NCI-H146 treated with DMSO at 0.1 percent for 48 hours (cell line): ENCODE results near the gene CYP2F1.
"Not testable (repeated sequence)": the region's sequence is repeated elsewhere in the genome, so short reads cannot be mapped to it uniquely, and the experiment has no call there.

Experiments
- DNase-seq: peaks from one replicate; lab custom pipeline; 2025; ENCODE audit not compliant: unreplicated experiment; lab: John Stamatoyannopoulos, UW

The CYP2F1 gene, protein sequence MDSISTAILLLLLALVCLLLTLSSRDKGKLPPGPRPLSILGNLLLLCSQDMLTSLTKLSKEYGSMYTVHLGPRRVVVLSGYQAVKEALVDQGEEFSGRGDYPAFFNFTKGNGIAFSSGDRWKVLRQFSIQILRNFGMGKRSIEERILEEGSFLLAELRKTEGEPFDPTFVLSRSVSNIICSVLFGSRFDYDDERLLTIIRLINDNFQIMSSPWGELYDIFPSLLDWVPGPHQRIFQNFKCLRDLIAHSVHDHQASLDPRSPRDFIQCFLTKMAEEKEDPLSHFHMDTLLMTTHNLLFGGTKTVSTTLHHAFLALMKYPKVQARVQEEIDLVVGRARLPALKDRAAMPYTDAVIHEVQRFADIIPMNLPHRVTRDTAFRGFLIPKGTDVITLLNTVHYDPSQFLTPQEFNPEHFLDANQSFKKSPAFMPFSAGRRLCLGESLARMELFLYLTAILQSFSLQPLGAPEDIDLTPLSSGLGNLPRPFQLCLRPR

DNA sequence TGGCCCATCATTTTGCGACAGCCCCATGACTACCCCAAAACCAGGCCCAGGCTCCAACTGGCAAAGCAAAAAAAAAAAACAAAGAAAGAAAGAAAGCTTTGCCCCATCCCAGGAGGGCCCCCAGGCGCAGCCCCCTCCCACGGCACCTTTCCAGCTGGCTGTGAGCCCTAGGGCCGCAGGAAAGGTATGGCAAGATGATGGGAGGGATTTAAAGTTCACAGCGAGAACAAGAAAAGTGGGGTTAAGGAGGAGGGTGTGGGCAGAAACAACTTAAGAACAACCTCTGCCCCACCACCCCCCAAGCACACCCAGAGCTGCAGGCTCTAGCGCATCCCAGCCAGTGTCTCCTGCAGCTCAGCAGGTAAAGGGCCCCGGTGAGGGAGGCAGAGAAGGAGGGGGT lies at the start of gene CYP2F1:
CYP2F1 (plus strand) TSS at position 301 of the 400 bp plus-strand sequence. CDS start 1,757 bp downstream, outside the sequence.
- DNase-seq: no peak

DNA sequence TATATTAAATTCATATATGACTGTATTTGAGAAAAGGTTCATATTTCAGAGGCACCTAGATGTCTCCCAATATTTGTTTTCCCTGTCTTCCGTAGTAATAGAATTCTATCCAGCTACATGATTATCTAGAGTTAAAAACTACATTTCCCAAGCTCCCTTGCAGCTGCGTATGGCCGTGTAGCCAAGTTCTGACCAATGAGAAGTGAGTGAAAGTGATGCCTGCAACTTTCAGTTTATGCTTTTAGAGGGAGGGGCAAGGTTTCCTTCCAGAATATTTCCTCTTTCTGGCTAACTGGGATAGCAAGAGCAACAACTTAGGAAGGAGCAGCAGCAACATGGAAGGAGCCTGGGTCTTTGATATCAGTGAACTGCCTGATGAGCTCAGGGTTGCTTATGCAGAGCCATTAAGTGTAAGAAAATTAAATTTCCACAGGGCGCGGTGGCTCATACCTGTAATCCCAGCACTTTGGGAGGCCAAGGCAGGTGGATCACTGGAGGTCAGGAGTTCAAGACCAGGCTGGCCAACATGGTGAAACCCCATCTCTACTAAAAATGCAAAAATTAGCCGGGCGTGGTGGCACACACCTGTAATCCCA lies 49.2 kb upstream of the CYP2F1 start:
- DNase-seq: no peak

DNA sequence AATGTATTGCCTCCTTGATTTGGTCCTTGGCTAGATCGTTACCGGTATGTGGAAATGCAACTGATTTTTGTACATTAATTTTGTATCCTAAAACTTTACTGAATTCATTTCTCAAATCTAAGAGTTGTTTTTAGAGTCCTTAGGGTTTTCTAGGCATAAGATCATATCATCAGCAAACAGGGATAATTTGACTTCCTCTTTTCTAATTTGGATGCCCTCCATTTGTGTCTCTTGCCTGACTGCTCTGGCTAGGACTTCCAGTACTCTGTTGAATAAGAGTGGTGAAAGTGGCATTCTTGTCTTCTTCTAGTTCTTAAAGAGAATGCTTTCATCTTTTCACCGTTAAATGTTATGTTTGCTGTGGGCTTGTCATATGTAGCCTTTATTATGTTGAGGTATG lies 37.9 kb upstream of the CYP2F1 start:
- DNase-seq: no peak

DNA sequence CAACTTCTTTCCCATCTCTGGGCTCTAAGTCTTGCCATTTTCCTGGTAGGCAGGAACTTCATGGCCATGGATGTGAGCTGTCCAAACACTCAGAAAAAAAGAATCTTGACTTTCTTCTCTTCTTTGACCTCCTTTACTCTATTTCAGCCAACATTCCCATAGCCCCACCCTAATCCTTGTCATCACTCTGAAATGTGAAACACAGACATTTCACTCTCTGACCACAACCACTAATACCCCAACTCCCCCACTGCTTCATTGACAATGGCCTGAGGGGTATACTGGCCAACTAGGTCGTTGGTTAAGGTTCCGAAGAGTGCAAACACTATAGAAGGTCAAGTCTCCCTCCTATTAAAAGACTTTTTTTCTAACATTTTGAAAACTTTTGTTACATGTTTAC lies 30.7 kb upstream of the CYP2F1 start:
- DNase-seq: no peak

DNA sequence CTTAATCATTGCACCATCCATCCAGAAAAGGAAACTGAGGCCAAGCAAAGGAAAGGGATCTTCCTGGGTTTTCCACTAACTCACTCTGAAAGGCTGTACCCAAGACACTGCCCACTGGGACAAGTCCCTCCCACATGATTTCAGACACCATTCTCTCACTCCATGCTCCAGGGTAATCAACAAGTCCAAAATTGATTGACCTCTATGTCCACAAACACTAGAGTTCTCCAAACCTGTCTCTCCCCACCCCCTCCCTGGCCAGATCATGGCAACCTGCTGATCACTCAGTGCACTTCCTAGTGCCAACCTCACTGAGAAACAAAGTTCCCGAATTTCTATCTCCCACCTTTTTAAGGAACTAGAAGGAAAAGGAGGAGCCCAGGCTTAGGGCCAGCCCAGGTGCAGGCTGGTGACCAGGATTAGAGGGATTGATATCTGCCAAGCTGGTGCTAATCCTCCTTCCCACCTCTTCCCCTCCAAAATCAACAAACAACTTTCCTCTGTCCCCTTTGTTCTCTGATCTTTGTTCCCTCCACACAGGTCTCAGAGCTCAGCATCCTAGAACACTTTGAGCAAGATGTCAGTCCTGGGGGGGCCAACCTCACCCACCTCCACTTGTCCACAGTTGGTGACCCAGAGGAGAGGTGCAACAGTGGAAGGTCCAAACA lies 28.4 kb upstream of the CYP2F1 start:
- DNase-seq: no peak

DNA sequence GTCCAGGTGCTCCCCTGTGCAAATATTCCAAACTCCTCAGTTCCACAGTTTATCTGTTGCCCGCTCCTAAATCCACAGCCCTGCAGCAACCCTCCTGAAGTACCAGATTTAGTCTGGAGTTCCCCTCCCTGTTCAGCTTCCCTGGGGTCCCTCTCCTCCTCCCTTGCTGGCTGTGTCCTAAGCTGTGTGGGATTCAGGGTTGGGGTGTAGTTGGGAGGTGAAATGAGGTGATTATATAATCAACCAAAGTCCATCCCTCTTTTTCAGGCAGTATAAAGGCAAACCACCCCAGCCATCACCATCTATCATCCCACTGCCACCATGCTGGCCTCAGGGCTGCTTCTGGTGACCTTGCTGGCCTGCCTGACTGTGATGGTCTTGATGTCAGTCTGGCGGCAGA lies 26.1 kb upstream of the CYP2F1 start, which contains the start of gene CYP2A13:
CYP2A13 (plus strand) TSS at position 301 of the 400 bp plus-strand sequence; CDS start at position 322, 21 bp downstream.
- DNase-seq: no peak

DNA sequence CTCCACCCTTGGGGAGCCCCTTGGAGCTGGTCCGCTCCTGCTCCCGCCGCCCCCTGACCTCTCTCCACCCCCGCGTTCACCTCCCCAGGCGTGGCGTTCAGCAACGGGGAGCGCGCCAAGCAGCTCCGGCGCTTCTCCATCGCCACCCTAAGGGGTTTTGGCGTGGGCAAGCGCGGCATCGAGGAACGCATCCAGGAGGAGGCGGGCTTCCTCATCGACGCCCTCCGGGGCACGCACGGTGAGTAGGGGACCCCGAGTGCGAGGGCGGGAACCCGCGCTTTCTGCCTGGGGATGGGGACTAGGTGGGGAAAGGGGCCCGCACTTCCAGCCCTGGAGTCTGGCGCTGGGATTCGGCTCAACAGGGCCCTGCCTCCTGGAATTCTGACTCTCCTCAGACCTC lies 24.3 kb upstream of the CYP2F1 start:
- DNase-seq: no peak

DNA sequence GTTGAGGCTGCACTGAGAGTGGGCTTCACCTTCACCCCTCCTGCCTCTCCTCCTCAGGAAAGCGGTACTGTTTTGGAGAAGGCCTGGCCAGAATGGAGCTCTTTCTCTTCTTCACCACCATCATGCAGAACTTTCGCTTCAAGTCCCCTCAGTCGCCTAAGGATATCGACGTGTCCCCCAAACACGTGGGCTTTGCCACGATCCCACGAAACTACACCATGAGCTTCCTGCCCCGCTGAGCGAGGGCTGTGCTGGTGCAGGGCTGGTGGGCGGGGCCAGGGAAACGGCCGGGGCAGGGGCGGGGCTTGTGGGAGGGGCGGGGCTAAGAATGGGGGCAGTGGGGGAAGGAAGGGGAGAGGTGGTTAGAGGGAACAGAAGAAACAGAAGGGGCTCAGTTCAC lies 18.5 kb upstream of the CYP2F1 start:
- DNase-seq: no peak

DNA sequence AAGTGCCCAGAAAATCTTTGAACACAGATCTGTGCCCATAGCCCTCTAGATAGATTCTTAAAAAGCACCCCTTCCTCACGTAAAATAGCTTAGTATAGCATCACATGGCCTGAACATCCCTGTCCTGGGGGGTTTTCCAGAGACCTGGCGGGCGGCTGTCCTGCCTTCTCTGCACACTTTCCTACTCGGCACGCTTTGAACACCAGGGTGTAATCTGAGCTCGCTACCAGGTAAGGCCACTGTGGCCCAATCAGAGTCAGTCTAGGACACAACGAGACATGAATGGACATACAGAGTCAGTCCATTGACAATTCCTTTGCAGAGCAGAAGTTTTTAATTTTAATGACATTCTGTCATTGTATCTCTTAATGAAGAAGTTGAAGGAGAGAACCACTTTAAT lies 17.9 kb upstream of the CYP2F1 start:
- DNase-seq: no peak

DNA sequence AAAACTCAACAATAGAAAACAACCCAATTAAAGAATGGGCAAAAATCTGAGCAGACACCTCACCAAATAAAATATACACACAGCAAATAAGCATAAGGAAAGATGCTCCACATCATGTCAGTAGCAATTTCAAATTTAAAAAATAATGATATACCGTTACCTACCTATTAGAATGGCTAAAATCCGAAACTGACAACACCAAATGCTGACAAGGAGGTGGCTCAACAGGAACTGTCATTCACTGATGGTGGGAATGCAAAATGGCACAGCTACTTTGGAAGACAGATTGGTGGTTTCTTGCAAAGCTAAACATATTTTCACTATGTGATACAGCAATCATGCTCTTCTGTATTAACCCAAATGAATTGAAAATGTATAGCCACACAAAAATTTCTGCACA lies 16.9 kb upstream of the CYP2F1 start:
- DNase-seq: no peak

DNA sequence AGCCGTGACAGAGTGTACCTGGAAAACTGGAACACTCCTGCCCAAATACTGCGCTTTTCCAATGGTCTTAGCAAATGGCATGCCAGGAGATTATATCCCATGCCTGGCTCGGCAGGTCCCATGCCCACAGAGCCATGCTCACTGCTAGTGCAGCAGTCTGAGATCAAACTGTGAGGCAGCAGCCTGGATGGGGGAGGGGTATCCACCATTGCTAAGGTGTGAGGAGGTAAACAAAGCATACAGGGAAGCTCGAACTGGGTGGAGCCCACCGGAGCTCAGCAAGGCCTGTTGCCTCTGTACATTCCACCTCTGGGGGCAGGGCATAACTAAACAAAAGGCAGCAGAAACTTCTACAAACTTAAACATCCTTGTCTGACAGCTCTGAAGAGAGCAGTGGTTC lies 15.5 kb upstream of the CYP2F1 start:
- no peak for DNase-seq

DNA sequence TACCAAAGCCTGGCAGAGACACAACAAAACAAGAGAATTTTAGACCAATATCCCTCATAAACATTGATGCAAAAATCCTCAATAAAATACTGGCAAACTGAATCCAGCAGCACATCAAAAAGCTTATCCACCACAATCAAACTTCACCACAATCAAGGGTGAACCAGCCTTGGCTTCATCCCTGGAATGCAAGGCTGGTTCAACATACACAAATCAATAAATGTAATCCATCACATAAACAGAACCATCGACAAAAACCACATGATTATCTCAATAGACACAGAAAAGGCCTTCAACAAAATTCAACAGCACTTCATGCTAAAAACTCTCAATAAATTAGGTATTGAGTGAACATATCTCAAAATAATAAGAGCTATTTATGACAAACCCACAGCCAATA lies 12.0 kb upstream of the CYP2F1 start:
- DNase-seq: not testable (repeated sequence)

DNA sequence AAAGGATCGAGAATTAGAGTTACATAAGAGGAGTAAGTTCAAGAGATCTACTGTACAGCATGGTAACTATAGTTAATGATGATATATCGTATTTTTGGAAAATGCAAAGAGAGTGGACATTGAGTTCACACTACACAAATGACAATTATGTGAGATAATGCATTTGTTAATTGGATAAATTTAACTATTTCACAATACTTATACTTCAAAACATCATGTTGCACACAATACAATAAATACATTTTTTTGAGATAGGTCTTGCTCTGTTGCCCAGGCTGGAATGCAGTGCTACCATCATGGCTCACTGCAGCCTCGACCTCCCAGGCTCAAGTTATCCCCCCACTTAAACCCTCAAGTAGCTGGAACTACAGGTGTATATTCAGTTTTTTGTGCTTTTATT lies 8.1 kb upstream of the CYP2F1 start:
- DNase-seq: no peak

DNA sequence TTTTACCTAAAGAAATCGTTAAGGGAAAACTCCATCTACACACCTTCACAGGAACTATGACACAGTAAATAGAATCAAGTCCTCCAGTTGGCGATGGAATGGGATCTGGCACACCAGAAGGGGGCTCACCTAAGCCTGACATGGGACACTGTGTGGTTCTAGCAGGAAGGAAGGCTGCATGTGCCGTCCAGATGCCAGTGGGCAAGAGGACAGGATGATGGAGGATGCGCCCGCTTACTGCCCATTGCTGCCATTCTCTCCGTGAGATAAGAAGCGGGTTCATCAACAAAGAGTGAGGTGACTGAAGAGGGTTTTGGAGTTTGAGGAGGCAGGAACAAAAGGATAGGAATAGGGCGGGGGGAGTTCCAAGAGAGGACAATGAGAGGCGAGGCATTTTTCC lies 2.9 kb upstream of the CYP2F1 start:
- DNase-seq: no peak

DNA sequence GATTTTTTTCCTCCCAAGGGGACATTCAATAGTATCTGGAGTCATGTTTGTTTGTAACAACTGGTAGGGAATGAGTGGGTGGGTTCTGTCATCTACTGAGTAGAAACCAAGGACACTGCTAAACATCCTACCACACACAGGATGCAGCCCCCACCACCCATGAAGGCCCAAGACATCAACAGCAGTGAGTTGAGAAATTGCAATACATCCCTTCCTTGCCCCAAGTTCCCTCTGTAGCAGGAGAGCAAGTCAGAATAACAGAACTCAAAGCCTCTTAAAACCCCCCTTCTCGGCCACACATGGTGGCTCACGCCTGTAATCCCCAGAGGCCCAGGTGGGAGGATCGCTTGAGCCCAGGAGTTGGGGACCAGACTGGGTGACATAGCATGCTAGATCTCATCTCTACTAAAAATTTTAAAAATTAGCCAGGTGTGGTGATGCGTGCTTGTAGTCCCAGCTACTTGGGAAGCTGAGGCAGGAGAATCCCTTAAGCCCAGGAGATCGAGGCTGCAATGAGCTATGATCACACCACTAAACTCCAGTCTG lies 2.4 kb upstream of the CYP2F1 start:
- no peak for DNase-seq

DNA sequence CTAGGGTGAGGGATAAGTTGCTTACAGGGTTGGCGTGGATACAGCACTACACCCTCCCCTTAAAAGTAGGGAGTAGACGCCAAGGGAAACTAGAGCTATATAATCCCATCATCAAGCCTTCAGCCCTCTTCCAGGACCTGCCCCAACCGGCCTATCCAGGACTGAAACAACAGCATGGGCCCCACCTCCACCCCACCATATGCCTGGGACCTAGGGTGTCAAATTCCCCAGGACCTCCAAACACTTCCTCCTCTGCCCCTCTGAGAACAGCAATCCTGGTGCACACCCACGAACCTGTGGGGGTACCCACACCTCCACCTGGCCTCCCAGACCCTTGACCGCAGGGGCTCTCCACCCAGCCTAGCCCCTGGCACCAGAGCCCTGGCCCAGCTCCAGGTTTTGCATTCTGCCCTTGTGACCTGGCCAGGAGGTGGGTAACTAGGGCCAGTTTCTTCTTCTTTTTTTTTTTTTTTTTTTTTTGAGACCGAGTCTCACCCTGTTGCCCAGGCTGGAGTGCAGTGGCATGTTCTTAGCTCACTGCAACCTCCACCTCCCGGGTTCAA lies 1.4 kb upstream of the CYP2F1 start:
- DNase-seq: no peak

DNA sequence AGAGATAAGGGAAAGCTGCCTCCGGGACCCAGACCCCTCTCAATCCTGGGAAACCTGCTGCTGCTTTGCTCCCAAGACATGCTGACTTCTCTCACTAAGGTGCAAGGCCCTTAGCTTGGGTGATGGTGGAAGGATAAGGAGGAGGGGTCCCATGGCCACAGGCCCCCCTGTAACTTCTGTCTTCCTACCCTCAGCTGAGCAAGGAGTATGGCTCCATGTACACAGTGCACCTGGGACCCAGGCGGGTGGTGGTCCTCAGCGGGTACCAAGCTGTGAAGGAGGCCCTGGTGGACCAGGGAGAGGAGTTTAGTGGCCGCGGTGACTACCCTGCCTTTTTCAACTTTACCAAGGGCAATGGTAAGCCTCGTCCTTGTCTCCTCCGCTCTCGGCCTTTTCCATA lies 2.0 kb downstream of the CYP2F1 start:
- DNase-seq: no peak

DNA sequence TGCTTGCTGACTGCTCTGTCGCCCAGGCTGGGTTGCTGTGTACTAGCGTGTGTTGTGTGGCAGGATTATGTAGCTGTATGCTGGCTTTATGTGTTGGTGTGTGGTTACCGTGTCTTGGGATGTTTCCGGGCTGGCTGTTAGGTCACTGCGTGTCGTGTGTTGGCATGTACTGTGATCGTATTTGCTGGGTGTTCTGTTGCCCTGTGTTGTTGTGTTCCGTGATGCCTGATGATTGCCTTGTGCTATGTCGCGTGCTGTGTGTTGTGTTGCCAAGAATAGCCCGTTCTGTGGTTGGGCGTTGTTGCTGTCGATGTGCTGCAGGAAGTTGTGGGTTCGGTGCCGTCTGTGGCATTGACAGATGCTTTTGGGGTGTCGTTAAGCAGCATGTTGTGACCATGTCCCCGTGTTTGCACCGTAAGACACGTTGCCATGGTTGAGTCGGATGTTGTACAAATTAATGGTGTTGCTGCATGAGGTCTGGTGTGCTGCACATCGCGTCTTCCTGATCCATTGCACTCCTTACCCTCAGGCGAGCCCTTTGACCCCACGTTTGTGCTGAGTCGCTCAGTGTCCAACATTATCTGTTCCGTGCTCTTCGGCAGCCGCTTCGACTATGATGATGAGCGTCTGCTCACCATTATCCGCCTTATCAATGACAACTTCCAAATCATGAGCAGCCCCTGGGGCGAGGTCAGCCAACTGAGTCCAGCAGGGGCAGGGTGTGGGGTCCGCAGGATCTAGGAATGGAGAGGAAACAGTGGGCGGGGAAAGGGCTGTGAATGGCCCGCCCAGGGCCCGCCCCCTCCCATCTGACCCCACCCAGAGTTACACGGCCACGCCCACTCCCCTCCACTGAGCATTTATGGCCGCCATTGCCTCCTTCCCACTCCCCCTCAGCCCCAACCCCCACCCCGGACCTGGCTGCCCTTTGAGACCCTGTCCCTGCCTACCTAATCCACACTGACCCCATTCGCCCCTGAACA lies 7.0 kb downstream of the CYP2F1 start:
- DNase-seq: not testable (repeated sequence)

DNA sequence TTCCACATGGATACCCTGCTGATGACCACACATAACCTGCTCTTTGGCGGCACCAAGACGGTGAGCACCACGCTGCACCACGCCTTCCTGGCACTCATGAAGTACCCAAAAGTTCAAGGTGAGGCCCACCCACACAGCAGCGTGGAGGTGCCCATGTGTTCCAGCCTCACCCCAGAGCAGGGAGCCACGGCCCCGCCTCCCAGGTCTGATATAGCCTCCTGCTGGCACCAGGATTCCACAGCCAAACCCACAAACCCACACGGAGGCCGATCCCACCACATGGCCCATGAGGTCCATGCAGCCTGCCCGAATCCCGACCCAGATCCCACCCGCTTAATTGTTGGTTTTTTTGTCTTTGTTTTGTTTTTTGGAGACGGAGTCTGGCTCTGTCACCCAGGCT lies 8.6 kb downstream of the CYP2F1 start:
- DNase-seq: not testable (repeated sequence)

DNA sequence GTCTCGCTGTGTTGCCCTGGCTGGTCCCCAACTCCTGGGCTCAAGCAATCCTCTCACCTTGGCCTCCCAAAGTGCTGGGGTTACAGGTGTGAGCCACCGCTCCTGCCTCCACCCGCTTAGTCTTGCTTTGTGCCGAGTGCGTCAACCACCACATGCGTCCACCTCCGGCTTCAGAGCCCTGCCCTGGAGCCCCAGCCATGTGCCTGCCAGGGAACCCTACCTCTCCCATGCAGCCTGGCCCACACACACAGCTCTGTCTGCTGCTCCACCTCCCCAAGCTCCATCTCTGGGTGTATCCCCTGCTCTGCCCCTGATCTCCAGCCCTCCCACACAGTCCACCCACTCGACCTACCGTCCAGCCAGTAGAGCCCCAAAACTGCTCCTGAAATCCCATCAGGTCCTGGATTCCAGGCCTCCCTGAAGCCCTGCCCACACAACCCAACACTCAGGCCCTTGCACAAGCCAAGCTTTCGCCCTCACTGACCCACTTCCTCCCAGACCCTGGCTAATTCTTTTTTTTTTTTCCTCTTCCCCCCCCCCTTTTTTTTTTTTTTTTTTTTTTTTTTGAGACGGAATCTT lies 9.6 kb downstream of the CYP2F1 start:
- no peak for DNase-seq
